Stimulated activated CD4-positive, alpha-beta T cell treated with anti-CD3 and anti-CD28 coated beads, Interleukin-4, amount 100 ng/mL, for 1 hour (primary cell): ENCODE data around the gene MZF1.

Source experiments
- DNase-seq: peaks from one replicate; pipeline ENCODE4 v3.0.0-alpha.2; 2020

Gene MZF1

GRCh38 chr19:58538257-58539168 is 34.6 kb downstream of the MZF1 start:
- DNase-seq = peak; percentile 46

GRCh38 chr19:58536852-58537798 is 36.0 kb downstream of the MZF1 start:
- no peak for DNase-seq

GRCh38 chr19:58535857-58536256 is 37.3 kb downstream of the MZF1 start:
- DNase-seq = no peak

- DNase-seq = no peak
Observed at GRCh38 chr19:58531034-58531840, 41.9 kb downstream of the MZF1 start.

GRCh38 chr19:58529405-58529804 is 43.7 kb downstream of the MZF1 start:
- no peak for DNase-seq

GRCh38 chr19:58522709-58523108 is 50.4 kb downstream of the MZF1 start:
- no peak for DNase-seq

GRCh38 chr19:58521651-58522050 is 51.5 kb downstream of the MZF1 start:
- no peak for DNase-seq

GRCh38 chr19:58520257-58520599 is 52.9 kb downstream of the MZF1 start:
- DNase-seq = no peak

GRCh38 chr19:58519355-58520256 is 53.5 kb downstream of the MZF1 start, which contains the start of gene ZBTB45:
TSS of gene ZBTB45 (minus strand) at chr19:58519810. CDS start at chr19:58517673, 2,137 bp downstream.
- peak; percentile 90 for DNase-seq

- DNase-seq = peak; percentile 52
Observed at GRCh38 chr19:58519087-58519354, 54.1 kb downstream of the MZF1 start.

- no peak for DNase-seq
Observed at GRCh38 chr19:58518256-58519086, 54.7 kb downstream of the MZF1 start.

GRCh38 chr19:58516964-58517833 is 55.9 kb downstream of the MZF1 start:
- no peak for DNase-seq

- no peak for DNase-seq
Observed at GRCh38 chr19:58516246-58516836, 56.8 kb downstream of the MZF1 start.

- no peak for DNase-seq
Observed at GRCh38 chr19:58515259-58515658, 57.9 kb downstream of the MZF1 start.

- no peak for DNase-seq
Observed at GRCh38 chr19:58514564-58515022, 58.5 kb downstream of the MZF1 start.

- DNase-seq = peak; percentile 97
Observed at GRCh38 chr19:58513694-58514563, 59.2 kb downstream of the MZF1 start.

GRCh38 chr19:58513213-58513693 is 59.9 kb downstream of the MZF1 start:
- no peak for DNase-seq
